GM12891 (cell line): ENCODE measurements around the gene KCNH1.

Experiments used
- PAX5 ChIP-seq: IDR thresholded peaks from 2 replicates; pipeline ENCODE4 v1.6.1; 2011; ENCODE audit warnings: low read length, moderate library complexity, mild to moderate bottlenecking; ENCODE audit not compliant: insufficient read depth, severe bottlenecking
- POLR2A ChIP-seq: IDR thresholded peaks from 2 replicates; pipeline ENCODE4 v1.6.1; 2011; ENCODE audit warnings: low read depth, low read length, control low read depth
- POLR2AphosphoS5 ChIP-seq: IDR thresholded peaks from 2 replicates; pipeline ENCODE4 v1.6.1; 2011; ENCODE audit warnings: low read depth, low read length, control low read depth
- POU2F2 ChIP-seq: IDR thresholded peaks from 2 replicates; pipeline ENCODE4 v1.6.1; 2011; ENCODE audit warnings: low read depth, mild to moderate bottlenecking, control low read depth, low read length, moderate library complexity
- SPI1 ChIP-seq: IDR thresholded peaks from 2 replicates; pipeline ENCODE4 v1.6.1; 2011; ENCODE audit warnings: low read depth, low read length, control low read depth
- TAF1 ChIP-seq: IDR thresholded peaks from 2 replicates; pipeline ENCODE4 v1.6.1; 2011; ENCODE audit warnings: low read depth, low read length, control low read depth

- TF ChIP-seq POLR2AphosphoS5 (no peak), TAF1 (no peak), POLR2A (no peak), PAX5 (no peak), SPI1 (no peak), POU2F2 (no peak)
Measured at GRCh38 chr1:210736713-210737112, 397.2 kb downstream of the KCNH1 start.
